Psoas muscle (tissue), 8 donors: ENCODE results near the gene CHMP2B. TPM values are rescaled to one million over a fixed set of nuclear protein-coding genes. Genes with fewer than 3 reads are reported as not detected.
"Not testable (repeated sequence)": the region's sequence is repeated elsewhere in the genome, so short reads cannot be mapped to it uniquely, and the experiment has no call there.

ENCODE experiments used
- ATAC-seq, 4 donors: fragments of 200-7000 bp; cut with Tn5 transposase; one replicate each; pipeline ENCODE4 v1.9.1; 2020; ENCODE audit warnings: moderate library complexity in 3 of 4, mild to moderate bottlenecking in 2 of 4
- DNase-seq, 2 donors: peaks; one replicate each; pipeline ENCODE4 v3.0.0-alpha.2; 2020
- H3K27ac ChIP-seq: fragments of 200-600 bp; one replicate; pipeline ENCODE4 v1.8.0; 2022
- H3K27me3 ChIP-seq, 3 donors: fragments of 200-600 bp in 1 of 3; one replicate each; pipeline versions ENCODE4 v1.6.1 to v1.8.0; 2013 to 2022; ENCODE audit warnings: low read length in 2 of 3, mild to moderate bottlenecking in 2 of 3, moderate library complexity in 1 of 3; ENCODE audit not compliant: insufficient read depth in 3 of 3
- H3K36me3 ChIP-seq, 2 donors: fragments of 200-600 bp in 1 of 2; one replicate each; pipeline versions ENCODE4 v1.6.1 to v1.8.0; 2013 to 2022; ENCODE audit warnings: low read depth in 1 of 2, mild to moderate bottlenecking in 1 of 2, moderate library complexity in 1 of 2; ENCODE audit not compliant: insufficient read depth in 1 of 2
- H3K4me1 ChIP-seq: fragments of 200-600 bp; one replicate; pipeline ENCODE4 v1.8.0; 2022
- H3K4me3 ChIP-seq: fragments of 200-600 bp; one replicate; pipeline ENCODE4 v1.8.0; 2022; ENCODE audit warnings: mild to moderate bottlenecking
- H3K9me3 ChIP-seq: fragments of 200-600 bp; one replicate; pipeline ENCODE4 v1.8.0; 2022
- WGBS, 3 donors: extraction: QIAGEN DNeasy Blood & Tissue Kit; methylation state at CpG; one replicate each; pipeline versions ENCODE4 v1.1.6 to v1.1.7; 2013; 5-methylcytosine and 5-hydroxymethylcytosine counted together
- intact Hi-C, 2 donors: fragments of 100-400 bp; cut with DNase I; formaldehyde crosslinking; loops; one replicate each; pipeline versions ENCODE4 v1.11.0 to v1.14.2; 2022
- polyA plus RNA-seq, 3 donors: library from polyadenylated mRNA; stranded (reverse); fragments of 200-250 nt; gene quantifications; one replicate each; pipeline ENCODE4 v1.2.3, GENCODE V29; 2013
- total RNA-seq, 4 donors: library from RNA; stranded (reverse); fragmentation: NEBNext Ultra II Directional in 2 of 4; extraction: Animal tissue kit (Norgen Biotek cat#: 25700) in 2 of 4; gene quantifications; one replicate each; pipeline versions ENCODE4 v1.2.1 to v1.2.4, GENCODE V29; 2021 to 2023
- TF ChIP-seq, protein P1 (sequence below): fragments of 200-600 bp; IDR thresholded peaks from one replicate; pipeline ENCODE4 v1.8.0; 2022; ENCODE audit warnings: antibody characterized with exemption
- donor health status: healthy with polysubstance abuse.
- donor health status: DM: no; HTN: no; CAD: no; lungs with moderate emphysema.
- donor health status: Bipolar disorder and iron deficiency.
- donor health status: healthy.
- donor health status: DM: yes; HTN: yes; CAD: no.
- donor health status: DM: no; HTN: no; CAD: no.
- donor health status: DM: no; HTN: no; CAD: no.
- donor health status: DM: yes; HTN: yes; CAD: no.

The CHMP2B gene
- total and polyA plus RNA-seq, 7 donors = 21.0 to 37.5 (median 26.0) TPM

DNA sequence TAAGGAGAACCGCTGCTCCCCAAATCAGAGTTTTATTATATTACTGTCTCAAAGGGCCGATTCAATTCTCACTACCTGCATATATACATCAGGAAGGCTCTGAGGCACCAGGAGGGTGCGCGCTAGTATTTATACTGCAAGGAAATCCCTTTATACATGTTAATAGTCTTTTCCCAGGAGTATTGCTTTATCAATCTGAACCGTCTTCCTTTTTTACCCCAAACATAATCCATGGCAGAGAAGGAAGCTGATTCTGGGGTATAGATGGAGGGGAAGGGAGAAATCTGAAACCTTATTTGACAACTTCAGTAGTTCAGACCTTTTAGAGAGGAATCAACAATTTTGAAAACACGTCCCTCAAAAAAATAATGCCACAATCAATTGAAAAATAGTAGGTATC lies 49.4 kb downstream of the CHMP2B start, which contains the start of gene POU1F1:
Gene POU1F1 (minus strand): TSS at position 101 of the 400 bp plus-strand sequence. CDS start 122 bp downstream, outside the sequence.
- 67 to 81% (median 77%) methylated on average over 6 of the region's 6 CpGs for WGBS, 3 donors
- no peaks in the 10 kb centered on the region for H3K36me3 ChIP-seq
- no peaks in the 10 kb centered on the region for H3K9me3 ChIP-seq
- no peak within 1 kb of the TSS for H3K27ac ChIP-seq
- DNase-seq (no peak), ATAC-seq (no peak)
- H3K27me3 ChIP-seq = no peaks in the 10 kb centered on the region
- intact Hi-C loops = no loop called here
- H3K4me1 ChIP-seq = no peaks in the 10 kb centered on the region
- TF ChIP-seq, protein P1, sequence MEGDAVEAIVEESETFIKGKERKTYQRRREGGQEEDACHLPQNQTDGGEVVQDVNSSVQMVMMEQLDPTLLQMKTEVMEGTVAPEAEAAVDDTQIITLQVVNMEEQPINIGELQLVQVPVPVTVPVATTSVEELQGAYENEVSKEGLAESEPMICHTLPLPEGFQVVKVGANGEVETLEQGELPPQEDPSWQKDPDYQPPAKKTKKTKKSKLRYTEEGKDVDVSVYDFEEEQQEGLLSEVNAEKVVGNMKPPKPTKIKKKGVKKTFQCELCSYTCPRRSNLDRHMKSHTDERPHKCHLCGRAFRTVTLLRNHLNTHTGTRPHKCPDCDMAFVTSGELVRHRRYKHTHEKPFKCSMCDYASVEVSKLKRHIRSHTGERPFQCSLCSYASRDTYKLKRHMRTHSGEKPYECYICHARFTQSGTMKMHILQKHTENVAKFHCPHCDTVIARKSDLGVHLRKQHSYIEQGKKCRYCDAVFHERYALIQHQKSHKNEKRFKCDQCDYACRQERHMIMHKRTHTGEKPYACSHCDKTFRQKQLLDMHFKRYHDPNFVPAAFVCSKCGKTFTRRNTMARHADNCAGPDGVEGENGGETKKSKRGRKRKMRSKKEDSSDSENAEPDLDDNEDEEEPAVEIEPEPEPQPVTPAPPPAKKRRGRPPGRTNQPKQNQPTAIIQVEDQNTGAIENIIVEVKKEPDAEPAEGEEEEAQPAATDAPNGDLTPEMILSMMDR = no peak
- H3K4me3 ChIP-seq = no peak within 1 kb of the TSS

DNA sequence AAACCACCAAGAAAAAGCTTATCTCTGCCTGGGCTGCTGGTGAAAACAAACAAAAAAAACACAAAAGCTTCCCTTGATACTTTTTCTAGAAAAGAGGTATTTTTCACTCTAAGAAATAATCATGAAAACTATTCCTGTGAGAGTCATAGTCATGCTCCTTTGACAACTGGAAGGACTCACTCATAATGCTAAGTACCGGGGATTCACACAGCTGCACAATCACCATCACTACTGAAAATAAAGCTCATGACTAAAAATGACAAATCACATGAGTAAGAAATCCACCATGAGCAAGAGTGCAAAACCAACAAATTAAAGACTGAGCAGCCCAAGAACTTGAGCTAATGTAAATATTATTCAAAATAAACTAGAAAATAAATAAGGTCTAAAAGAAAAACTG lies 59.9 kb downstream of the CHMP2B start:
- Histone ChIP-seq H3K27ac (no peak overlapping the region), H3K4me1 (no peaks in the 10 kb centered on the region), H3K27me3 (no peaks in the 10 kb centered on the region), H3K9me3 (no peaks in the 10 kb centered on the region), H3K4me3 (no peak overlapping the region), H3K36me3 (no peaks in the 10 kb centered on the region)
- 36 to 48% (median 44%) methylated on average over 1 of the region's 1 CpG for WGBS, 3 donors
- TF ChIP-seq, protein P1 = no peak
- intact Hi-C loops = no loop called here
- no peak for ATAC-seq
- DNase-seq = no peak

DNA sequence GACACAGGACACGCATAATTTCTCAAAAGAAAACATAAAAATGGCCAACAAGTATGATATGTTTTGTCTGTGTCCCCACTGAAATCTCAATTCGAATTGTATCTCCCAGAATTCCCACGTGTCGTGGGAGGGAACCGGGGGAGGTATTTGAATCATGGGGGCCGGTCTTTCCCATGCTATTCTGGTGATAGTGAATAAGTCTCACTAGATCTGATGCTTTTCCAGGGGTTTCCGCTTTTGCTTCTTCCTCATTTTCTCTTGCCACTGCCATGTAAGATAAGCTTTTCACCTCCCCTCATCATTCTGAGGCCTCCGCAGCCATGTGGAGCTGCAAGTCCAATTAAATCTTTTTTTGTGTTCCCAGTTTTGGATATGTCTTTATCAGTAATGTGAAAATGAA lies 61.3 kb downstream of the CHMP2B start:
- DNase-seq (no peak), ATAC-seq (no peak)
- TF ChIP-seq, protein P1 = no peak
- intact Hi-C loops = no loop called here
- Histone ChIP-seq H3K4me1 (no peaks in the 10 kb centered on the region), H3K36me3 (no peaks in the 10 kb centered on the region), H3K27ac (no peak overlapping the region), H3K4me3 (no peak overlapping the region), H3K9me3 (no peaks in the 10 kb centered on the region), H3K27me3 (no peaks in the 10 kb centered on the region)
- WGBS, 3 donors = 83 to 85% (median 85%) methylated on average over 8 of the region's 8 CpGs

DNA sequence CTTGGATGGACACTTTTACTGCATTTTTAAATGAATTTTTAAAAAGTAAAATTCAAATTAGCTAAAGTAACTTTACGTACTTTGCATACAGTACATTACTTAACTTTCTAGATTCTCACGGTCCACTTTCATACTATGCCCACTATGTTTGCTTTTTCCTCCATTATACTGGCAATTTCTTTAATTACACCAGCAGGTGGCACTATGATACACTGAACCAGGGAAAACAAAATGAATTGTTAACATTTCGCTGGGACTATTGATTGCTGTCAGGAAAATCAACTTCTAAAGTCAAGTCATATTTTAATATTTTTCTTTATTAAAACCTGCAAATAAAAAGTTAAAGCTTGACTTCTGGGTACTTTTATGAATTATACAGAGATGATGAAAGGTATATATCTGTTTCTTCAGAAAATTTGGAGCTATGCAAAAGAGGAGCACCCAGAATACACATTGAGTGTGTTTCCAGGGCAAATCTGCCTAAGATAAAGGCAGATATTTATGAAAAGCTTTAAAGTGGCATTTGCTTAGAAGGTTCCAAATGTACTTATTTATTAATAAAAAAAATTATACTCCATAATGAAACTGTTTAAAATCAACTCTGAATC lies 71.1 kb downstream of the CHMP2B start:
- TF ChIP-seq, protein P1 = peak; percentile 49
- Histone ChIP-seq H3K4me1 (no peaks in the 10 kb centered on the region), H3K27me3 (no peaks in the 10 kb centered on the region), H3K27ac (no peak overlapping the region), H3K36me3 (no peaks in the 10 kb centered on the region), H3K4me3 (no peak overlapping the region), H3K9me3 (no peaks in the 10 kb centered on the region)
- intact Hi-C loops = no loop called here
- peak in 1 of 4 donors; percentile 56 for ATAC-seq
- no peak for DNase-seq
- 6 to 29% (median 18%) methylated on average over 3 of the region's 3 CpGs for WGBS, 3 donors

DNA sequence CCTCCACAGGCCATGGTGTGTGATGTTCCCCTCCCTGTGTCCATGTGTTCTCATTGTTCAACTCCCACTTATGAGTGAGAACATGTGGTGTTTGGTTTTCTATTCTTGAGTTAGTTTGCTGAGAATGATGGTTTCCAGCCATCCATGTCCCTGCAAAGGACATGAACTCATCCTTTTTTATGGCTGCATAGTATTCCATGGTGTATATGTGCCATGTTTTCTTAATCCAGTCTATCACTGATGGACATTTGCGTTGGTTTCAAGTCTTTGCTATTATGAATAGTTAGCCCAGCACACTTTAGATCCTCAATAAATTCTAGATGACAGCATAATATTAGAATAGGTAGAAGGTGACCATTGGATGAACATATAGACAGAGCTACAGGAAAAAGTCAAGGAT lies 77.9 kb downstream of the CHMP2B start:
- DNase-seq, H3K4me1 ChIP-seq, H3K4me3 ChIP-seq, H3K27me3 ChIP-seq, H3K36me3 ChIP-seq, H3K9me3 ChIP-seq, ATAC-seq, H3K27ac ChIP-seq: not testable (repeated sequence)
- WGBS, 3 donors = 71 to 82% (median 81%) methylated on average over 1 of the region's 1 CpG
- intact Hi-C loops = loop anchor here in 1 of 2 donors (10.0 kb wide), 1 partner anchor 700 kb away; no protein-coding TSS in a partner anchor

Other genes starting within 250 kb of the CHMP2B start
- gene VGLL3, start 236.2 kb upstream of the CHMP2B start, total RNA-seq = 10 to 100 TPM in 3 of 4 donors, 1 to 10 TPM in 1; 3.2 to 15.1 (median 11.8) TPM
- 1 to 10 TPM; 1.2 to 1.6 (median 1.2) TPM for gene VGLL3, start 236.2 kb upstream of the CHMP2B start, polyA plus RNA-seq
- not detected for gene POU1F1, start 49.3 kb downstream of the CHMP2B start, total RNA-seq
- under 1 TPM in 1 of 3 donors, not detected in 2; 0.01 TPM for gene POU1F1, start 49.3 kb downstream of the CHMP2B start, polyA plus RNA-seq